Fibroblast of villous mesenchyme (primary cell): ENCODE measurements around the gene PTPRJ. TPM values are rescaled to one million over a fixed set of nuclear protein-coding genes. Genes with fewer than 3 reads are reported as not detected.

Source experiments
- DNase-seq: peaks from one replicate; pipeline ENCODE4 v3.0.0-alpha.2; 2010; ENCODE audit warnings: low read depth
- H3K4me3 ChIP-seq: 2 replicates; pipeline ENCODE4 v1.5.1; 2011; ENCODE audit warnings: low read depth, mild to moderate bottlenecking, low read length
- total RNA-seq: library from RNA; depleted of rRNA; stranded (reverse); fragments of >200 nt; gene quantifications from 2 replicates; pipeline ENCODE4 v1.2.3, GENCODE V29; 2012
- TF ChIP-seq, protein P1 (sequence below): IDR thresholded peaks from 2 replicates; pipeline ENCODE4 v1.5.1; 2012; ENCODE audit warnings: low read depth, mild to moderate bottlenecking, low read length; ENCODE audit not compliant: insufficient read depth

PTPRJ gene
- total RNA-seq, 1 donor: 29.8 TPM

DNA sequence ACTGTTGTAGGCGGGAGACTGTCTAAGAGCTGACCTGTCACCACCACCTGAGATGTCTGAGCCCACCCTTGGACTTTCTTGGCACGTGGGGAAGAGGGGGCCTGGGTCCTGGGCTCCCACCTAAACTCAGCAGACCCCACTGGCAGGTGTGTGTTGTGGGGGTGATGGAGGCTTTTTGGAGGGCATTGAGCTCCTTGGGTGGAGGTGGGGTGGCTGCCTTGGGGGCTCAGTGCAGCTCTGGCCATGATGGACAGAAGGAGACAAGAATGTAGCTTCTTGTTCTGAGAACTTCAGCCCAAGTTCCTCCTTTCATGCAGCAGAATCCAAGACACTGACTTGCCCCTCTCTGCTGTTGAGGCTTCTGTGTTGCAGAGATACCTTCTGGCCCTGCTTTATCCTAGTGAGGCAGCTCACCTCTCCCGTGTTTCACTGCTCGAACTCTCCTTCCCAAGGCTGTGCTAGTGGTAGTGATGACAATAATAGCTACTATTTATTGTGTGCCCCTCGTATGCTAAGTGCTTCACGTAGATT is 119.6 kb downstream of the PTPRJ start:
- no peak for DNase-seq
- TF ChIP-seq, protein P1, sequence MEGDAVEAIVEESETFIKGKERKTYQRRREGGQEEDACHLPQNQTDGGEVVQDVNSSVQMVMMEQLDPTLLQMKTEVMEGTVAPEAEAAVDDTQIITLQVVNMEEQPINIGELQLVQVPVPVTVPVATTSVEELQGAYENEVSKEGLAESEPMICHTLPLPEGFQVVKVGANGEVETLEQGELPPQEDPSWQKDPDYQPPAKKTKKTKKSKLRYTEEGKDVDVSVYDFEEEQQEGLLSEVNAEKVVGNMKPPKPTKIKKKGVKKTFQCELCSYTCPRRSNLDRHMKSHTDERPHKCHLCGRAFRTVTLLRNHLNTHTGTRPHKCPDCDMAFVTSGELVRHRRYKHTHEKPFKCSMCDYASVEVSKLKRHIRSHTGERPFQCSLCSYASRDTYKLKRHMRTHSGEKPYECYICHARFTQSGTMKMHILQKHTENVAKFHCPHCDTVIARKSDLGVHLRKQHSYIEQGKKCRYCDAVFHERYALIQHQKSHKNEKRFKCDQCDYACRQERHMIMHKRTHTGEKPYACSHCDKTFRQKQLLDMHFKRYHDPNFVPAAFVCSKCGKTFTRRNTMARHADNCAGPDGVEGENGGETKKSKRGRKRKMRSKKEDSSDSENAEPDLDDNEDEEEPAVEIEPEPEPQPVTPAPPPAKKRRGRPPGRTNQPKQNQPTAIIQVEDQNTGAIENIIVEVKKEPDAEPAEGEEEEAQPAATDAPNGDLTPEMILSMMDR: no peak
- no peak overlapping the region for H3K4me3 ChIP-seq

DNA sequence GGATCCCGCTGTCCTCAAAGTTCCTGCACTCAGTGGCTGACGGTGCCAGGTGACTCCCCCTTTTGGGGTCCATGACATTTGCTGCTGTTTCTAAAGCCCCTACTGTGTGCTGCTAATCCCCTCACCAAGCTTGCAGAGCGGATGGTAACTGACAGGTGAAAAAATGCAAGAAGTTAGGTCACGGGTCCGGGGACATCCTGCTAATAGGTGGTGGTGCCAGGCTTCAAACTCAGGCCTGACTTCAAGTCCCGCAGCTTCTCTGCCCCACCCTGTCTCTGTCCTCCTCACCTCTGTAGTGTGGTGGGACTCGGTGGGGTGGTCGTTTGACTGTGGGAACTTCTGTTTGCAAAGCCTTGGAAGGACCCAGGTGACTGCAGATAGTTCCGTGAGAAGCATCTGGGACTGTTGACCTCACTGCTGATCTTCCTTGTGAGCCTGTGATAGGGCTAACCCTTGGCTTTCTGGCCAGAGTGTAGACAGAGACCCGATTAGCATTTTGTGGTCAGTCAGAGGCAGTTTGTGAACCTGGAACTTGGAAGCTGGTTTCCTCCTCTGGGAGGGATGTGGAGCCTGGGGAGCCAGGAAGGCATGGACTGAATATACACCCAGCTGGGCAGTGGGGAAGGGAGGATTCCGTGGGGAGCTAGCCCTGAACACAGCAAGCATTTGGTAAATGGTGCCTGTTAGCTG is 120.8 kb downstream of the PTPRJ start:
- TF ChIP-seq, protein P1: no peak
- no peak for DNase-seq
- no peak overlapping the region for H3K4me3 ChIP-seq

DNA sequence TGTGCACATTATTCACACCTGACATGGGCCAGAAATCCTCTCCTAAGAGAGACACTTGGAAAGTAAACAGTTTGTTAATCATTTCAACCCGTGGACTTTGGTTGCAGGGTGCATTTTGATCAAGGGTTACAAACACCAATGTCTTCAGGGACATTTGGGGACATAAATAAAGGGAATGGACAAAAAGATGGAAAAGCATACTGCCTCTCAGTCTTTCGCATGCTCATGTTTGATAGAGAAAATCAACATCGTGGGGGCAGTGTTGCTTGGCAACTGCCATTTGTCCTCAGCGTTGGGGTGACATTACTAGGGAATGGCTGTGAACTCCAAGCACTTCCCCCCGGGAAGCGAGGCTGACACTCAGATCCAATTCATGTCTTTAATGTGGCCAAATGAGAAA is 121.6 kb downstream of the PTPRJ start:
- H3K4me3 ChIP-seq: no peak overlapping the region
- DNase-seq: no peak
- TF ChIP-seq, protein P1: no peak

DNA sequence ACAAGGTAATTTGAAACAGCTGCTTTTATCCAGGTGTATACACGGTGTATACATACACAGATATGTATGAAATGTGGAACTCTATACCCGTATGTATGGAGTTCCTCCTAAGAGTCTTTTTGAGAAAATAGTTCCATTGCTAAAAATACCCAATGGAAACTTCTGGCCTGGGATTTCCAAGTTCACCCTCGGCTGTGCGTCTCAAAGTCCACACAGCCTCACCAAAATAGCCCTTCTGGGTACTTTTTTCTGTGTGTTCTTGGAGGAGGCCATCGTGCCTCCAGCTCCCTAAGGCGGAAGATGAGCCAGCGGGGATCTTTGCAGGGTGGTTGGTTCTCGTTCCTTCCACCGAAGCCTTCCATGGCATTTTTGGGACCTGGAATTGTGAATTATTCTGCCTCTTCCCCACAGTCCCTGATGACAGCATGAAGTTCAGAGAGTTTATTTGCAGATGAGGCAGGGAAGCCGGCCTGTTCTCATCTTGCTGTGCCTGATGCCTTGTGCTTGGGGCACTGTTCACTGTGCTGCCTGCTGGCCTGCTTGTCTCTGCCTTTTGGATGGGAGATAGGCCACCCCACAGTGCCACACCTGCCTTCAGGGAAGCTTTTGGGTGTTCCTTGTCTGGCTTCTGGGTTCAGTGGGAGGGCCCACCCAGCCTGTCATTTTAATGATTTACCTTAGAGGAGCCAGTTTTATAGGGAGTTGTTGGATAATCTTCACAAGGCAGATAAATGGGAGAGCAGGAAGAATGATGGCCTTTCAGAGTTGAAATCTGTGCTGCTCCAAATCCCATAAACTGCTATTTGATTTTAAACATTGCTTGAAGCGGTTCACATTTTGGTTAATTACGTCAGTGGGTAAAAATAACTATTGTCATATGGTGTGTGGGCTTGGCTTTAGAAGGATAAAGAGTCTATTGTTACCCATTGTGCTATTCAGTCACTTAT is 123.5 kb downstream of the PTPRJ start:
- TF ChIP-seq, protein P1: no peak
- H3K4me3 ChIP-seq: no peak overlapping the region
- DNase-seq: no peak

DNA sequence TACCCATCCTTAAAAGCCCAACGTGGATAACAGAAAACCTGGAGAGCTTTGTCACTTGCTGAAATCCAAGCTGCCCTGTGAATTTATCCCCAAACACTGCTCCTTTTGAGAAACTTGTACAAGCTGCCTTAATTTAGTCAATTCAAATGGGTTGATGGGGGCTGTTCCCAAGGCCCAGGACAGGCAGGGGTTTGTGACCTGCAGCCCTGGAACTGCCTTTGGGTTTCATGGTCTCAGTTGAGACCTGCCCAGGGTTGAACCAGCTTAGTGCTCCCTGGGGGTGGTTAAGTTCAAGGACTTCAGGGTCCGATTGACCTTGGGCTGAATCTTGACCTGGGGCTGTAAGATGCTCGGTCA is 124.2 kb downstream of the PTPRJ start:
- no peak for DNase-seq
- TF ChIP-seq, protein P1: no peak

DNA sequence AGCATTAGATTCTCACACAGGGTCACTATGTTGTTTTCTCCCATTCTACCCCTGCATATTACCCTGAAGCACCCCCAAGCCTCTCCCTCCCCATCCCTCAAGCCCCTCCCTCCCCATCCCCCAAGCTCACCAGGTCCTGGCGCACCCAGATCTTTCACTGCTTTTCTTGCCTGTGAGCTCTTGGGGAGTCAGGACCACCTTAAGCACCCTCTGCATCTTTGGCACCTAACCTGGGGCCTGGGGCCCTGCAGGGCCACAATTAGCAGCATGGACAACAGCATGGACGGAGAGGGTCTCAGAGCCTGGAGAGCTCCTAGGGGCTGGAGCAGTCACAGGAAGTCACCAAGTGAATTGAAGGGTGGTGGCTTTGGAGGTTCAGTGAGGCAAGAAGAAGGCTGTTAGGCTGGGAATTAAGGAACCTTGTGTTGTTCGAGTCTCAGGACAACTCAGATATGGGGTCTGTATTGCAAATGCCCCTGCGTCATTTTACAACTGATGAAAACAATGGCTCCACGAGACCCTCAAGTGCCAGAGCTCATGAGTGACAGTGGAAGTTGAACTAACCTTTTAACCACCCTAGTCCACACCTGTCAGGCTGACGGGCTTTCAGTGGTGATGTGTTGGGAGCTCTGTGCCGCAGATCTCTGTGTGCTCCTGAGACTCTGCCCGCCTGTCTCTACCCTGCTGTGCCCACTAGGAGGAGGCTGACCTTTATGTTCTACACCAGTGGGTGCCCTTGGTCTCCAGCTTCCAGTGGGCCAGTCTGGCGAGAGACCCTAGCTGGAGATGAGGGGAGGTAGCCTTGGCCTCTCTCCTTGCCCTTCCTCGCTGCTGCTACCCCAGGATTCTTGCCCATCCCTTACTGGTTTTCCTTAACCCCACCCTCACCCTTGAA is 125.0 kb downstream of the PTPRJ start:
- TF ChIP-seq, protein P1: no peak
- no peak for DNase-seq
- no peak overlapping the region for H3K4me3 ChIP-seq

More for the DNA sequence above, 124.2 kb downstream of the PTPRJ start:
- no peak overlapping the region for H3K4me3 ChIP-seq
